H9 (cell line): Measurements from ENCODE around the gene CDKL4. TPM values are rescaled to one million over a fixed set of nuclear protein-coding genes. Genes with fewer than 3 reads are reported as not detected.

ENCODE experiments used
- DNase-seq: peaks from one replicate; pipeline ENCODE4 v3.0.0-alpha.2; 2017
- H2AFZ ChIP-seq: one replicate; pipeline ENCODE4 v1.6.1; 2013; ENCODE audit warnings: mild to moderate bottlenecking, low read length, control low read depth, moderate library complexity
- H2AK5ac ChIP-seq: 2 replicates; pipeline ENCODE4 v1.6.1; 2013; ENCODE audit warnings: low read length, control low read depth, mixed read lengths; ENCODE audit not compliant: insufficient read length
- H2BK120ac ChIP-seq: one replicate; pipeline ENCODE4 v1.6.1; 2013; ENCODE audit warnings: low read depth, mild to moderate bottlenecking, low read length, control low read depth, inconsistent platforms; ENCODE audit not compliant: poor library complexity, severe bottlenecking
- H2BK12ac ChIP-seq: 2 replicates; pipeline ENCODE4 v1.6.1; 2013; ENCODE audit warnings: low read length, control low read depth, mixed read lengths, low read depth; ENCODE audit not compliant: insufficient read length
- H2BK15ac ChIP-seq: 2 replicates; pipeline ENCODE4 v1.6.1; 2013; ENCODE audit warnings: low read depth, low read length, control low read depth
- H2BK20ac ChIP-seq: one replicate; pipeline ENCODE4 v1.6.1; 2013; ENCODE audit warnings: low read depth, mild to moderate bottlenecking, low read length, control low read depth, inconsistent platforms; ENCODE audit not compliant: poor library complexity, severe bottlenecking
- H2BK5ac ChIP-seq: 2 replicates; pipeline ENCODE4 v1.6.1; 2013; ENCODE audit warnings: low read length, control low read depth, mixed read lengths; ENCODE audit not compliant: insufficient read length
- H3K14ac ChIP-seq: 2 replicates; pipeline ENCODE4 v1.6.1; 2013; ENCODE audit warnings: low read length, control low read depth; ENCODE audit not compliant: insufficient read depth
- H3K18ac ChIP-seq: 2 replicates; pipeline ENCODE4 v1.6.1; 2013; ENCODE audit warnings: low read depth, mild to moderate bottlenecking, mixed read lengths, low read length, control low read depth; ENCODE audit not compliant: insufficient read length
- H3K23ac ChIP-seq: 2 replicates; pipeline ENCODE4 v1.6.1; 2013; ENCODE audit warnings: low read length, control low read depth, mixed read lengths, low read depth; ENCODE audit not compliant: insufficient read length
- H3K23me2 ChIP-seq: 2 replicates; pipeline ENCODE4 v1.6.1; 2013; ENCODE audit warnings: low read depth, mild to moderate bottlenecking, mixed read lengths, low read length, control low read depth; ENCODE audit not compliant: insufficient read length, poor library complexity, severe bottlenecking
- H3K27ac ChIP-seq: 2 replicates; pipeline ENCODE4 v1.5.1; 2013; ENCODE audit warnings: low read length, control low read depth, mixed read lengths, low read depth; ENCODE audit not compliant: insufficient read length
- H3K27me3 ChIP-seq: 2 replicates; pipeline ENCODE4 v1.6.1; 2013; ENCODE audit warnings: low read length, control low read depth, inconsistent platforms; ENCODE audit not compliant: insufficient read depth
- H3K4ac ChIP-seq: 2 replicates; pipeline ENCODE4 v1.6.1; 2013; ENCODE audit warnings: low read depth, mild to moderate bottlenecking, control low read depth, inconsistent platforms, low read length, moderate library complexity
- H3K4me1 ChIP-seq: 2 replicates; pipeline ENCODE4 v1.6.1; 2013; ENCODE audit warnings: low read length, control low read depth, inconsistent platforms; ENCODE audit not compliant: insufficient read depth
- H3K4me2 ChIP-seq: 2 replicates; pipeline ENCODE4 v1.6.1; 2013; ENCODE audit warnings: low read length, control low read depth, mixed read lengths; ENCODE audit not compliant: insufficient read length, insufficient read depth
- H3K56ac ChIP-seq: 2 replicates; pipeline ENCODE4 v1.6.1; 2013; ENCODE audit warnings: low read depth, mild to moderate bottlenecking, mixed read lengths, low read length, control low read depth; ENCODE audit not compliant: insufficient read length
- H3K79me1 ChIP-seq: 2 replicates; pipeline ENCODE4 v1.6.1; 2013; ENCODE audit warnings: low read depth, mild to moderate bottlenecking, moderate library complexity, low read length, control low read depth, inconsistent platforms; ENCODE audit not compliant: insufficient read depth, poor library complexity, severe bottlenecking
- H3K79me2 ChIP-seq: 2 replicates; pipeline ENCODE4 v1.6.1; 2013; ENCODE audit warnings: low read length, control low read depth, inconsistent platforms; ENCODE audit not compliant: insufficient read depth
- H3K9ac ChIP-seq: 2 replicates; pipeline ENCODE4 v1.6.1; 2013; ENCODE audit warnings: low read length, control low read depth, mixed read lengths; ENCODE audit not compliant: insufficient read length; ENCODE audit errors: extremely low read depth
- H3K9me3 ChIP-seq: one replicate; pipeline ENCODE4 v1.6.1; 2013; ENCODE audit warnings: low read depth, low read length, inconsistent platforms; ENCODE audit not compliant: control insufficient read depth
- H3T11ph ChIP-seq: one replicate; pipeline ENCODE4 v1.6.1; 2013; ENCODE audit warnings: mild to moderate bottlenecking, low read length, control low read depth, inconsistent platforms
- H4K20me1 ChIP-seq: one replicate; pipeline ENCODE4 v1.6.1; 2013; ENCODE audit not compliant: control insufficient read depth, insufficient read length, insufficient read depth
- H4K5ac ChIP-seq: 2 replicates; pipeline ENCODE4 v1.6.1; 2013; ENCODE audit warnings: low read depth, mild to moderate bottlenecking, mixed read lengths, low read length, control low read depth; ENCODE audit not compliant: insufficient read length
- H4K8ac ChIP-seq: replicated peaks from 2 replicates; pipeline ENCODE4 v1.6.1; 2013; ENCODE audit warnings: low read length, control low read depth, mixed read lengths, low read depth; ENCODE audit not compliant: insufficient read length
- H4K91ac ChIP-seq: 2 replicates; pipeline ENCODE4 v1.6.1; 2013; ENCODE audit warnings: low read depth, mild to moderate bottlenecking, moderate library complexity, mixed read lengths, low read length, control low read depth; ENCODE audit not compliant: insufficient read length
- H3K27ac Mint-ChIP-seq, 3 experiments: 2 replicates in 2 of 3; 3 replicates in 1 of 3; pipeline ENCODE4 v1.8.0; 2020 to 2021; ENCODE audit warnings: mixed read lengths in 3 of 3, mild to moderate bottlenecking in 1 of 3, moderate library complexity in 1 of 3
- H3K27me3 Mint-ChIP-seq: 2 replicates; pipeline ENCODE4 v1.8.0; 2021; ENCODE audit warnings: low read depth, mild to moderate bottlenecking, moderate library complexity, mixed read lengths
- H3K36me3 Mint-ChIP-seq, 3 experiments: 2 replicates in 2 of 3; 3 replicates in 1 of 3; pipeline ENCODE4 v1.8.0; 2020 to 2021; ENCODE audit warnings: low read depth in 3 of 3, mixed read lengths in 3 of 3; ENCODE audit not compliant: insufficient read depth in 1 of 3
- H3K4me1 Mint-ChIP-seq, 2 experiments: 2 replicates each; pipeline ENCODE4 v1.8.0; 2020; ENCODE audit warnings: mixed read lengths in 2 of 2
- H3K4me3 Mint-ChIP-seq, 2 experiments: 2 replicates in 1 of 2; 3 replicates in 1 of 2; pipeline ENCODE4 v1.8.0; 2020 to 2021; ENCODE audit warnings: mild to moderate bottlenecking in 2 of 2, mixed read lengths in 2 of 2, moderate library complexity in 1 of 2
- H3K9me3 Mint-ChIP-seq, 2 experiments: 2 replicates in 1 of 2; 3 replicates in 1 of 2; pipeline ENCODE4 v1.8.0; 2020; ENCODE audit warnings: mild to moderate bottlenecking in 2 of 2, mixed read lengths in 2 of 2, moderate library complexity in 1 of 2
- WGBS: extraction: QIAGEN DNeasy Blood & Tissue Kit; methylation state at CpG from one replicate; pipeline ENCODE4 v1.1.7; 2013; ENCODE audit warnings: missing lambda C conversion rate, low lambda C conversion rate, mixed read lengths; ENCODE audit not compliant: insufficient read length; ENCODE audit errors: extremely low coverage; 5-methylcytosine and 5-hydroxymethylcytosine counted together
- total RNA-seq: library from RNA; stranded (reverse); gene quantifications from 2 replicates; pipeline ENCODE4 v1.2.1, GENCODE V29; 2021
- TF ChIP-seq, protein P1 (sequence below): fragments of 200-600 bp; sonication (generic); conservative IDR thresholded peaks from 3 replicates; pipeline ENCODE4 v1.8.0; 2021; ENCODE audit warnings: antibody characterized with exemption, mild to moderate bottlenecking

Gene CDKL4
- total RNA-seq, 1 experiment from 2014 or later = not detected

GRCh38 chr2:39127973-39128372 is 115.8 kb downstream of the CDKL4 start:
- no peak overlapping the region for H3K56ac ChIP-seq
- Mint-ChIP-seq H3K27ac (no peak overlapping the region), H3K4me3 (no peak overlapping the region), H3K36me3 (no peaks in the 10 kb centered on the region; a peak in 1 of 7 replicates), H3K27me3 (no peaks in the 10 kb centered on the region), H3K9me3 (no peaks in the 10 kb centered on the region), H3K4me1 (peaks cover 12 to 16% of the 10 kb centered on the region in 2 experiments)
- no peak overlapping the region for H2BK5ac ChIP-seq
- H2BK20ac ChIP-seq = no peak overlapping the region
- no peak overlapping the region for H3K18ac ChIP-seq
- no peaks in the 10 kb centered on the region for H3K4me1 ChIP-seq
- no peak overlapping the region for H3K23ac ChIP-seq
- no CpG with 5 or more reads among the region's 1 CpG for WGBS
- H4K8ac ChIP-seq = no peak overlapping the region
- no peak overlapping the region for H2BK120ac ChIP-seq
- no peak overlapping the region for H3K14ac ChIP-seq
- no peak overlapping the region for H3K27ac ChIP-seq
- no peaks in the 10 kb centered on the region for H3K79me1 ChIP-seq
- TF ChIP-seq, protein P1, sequence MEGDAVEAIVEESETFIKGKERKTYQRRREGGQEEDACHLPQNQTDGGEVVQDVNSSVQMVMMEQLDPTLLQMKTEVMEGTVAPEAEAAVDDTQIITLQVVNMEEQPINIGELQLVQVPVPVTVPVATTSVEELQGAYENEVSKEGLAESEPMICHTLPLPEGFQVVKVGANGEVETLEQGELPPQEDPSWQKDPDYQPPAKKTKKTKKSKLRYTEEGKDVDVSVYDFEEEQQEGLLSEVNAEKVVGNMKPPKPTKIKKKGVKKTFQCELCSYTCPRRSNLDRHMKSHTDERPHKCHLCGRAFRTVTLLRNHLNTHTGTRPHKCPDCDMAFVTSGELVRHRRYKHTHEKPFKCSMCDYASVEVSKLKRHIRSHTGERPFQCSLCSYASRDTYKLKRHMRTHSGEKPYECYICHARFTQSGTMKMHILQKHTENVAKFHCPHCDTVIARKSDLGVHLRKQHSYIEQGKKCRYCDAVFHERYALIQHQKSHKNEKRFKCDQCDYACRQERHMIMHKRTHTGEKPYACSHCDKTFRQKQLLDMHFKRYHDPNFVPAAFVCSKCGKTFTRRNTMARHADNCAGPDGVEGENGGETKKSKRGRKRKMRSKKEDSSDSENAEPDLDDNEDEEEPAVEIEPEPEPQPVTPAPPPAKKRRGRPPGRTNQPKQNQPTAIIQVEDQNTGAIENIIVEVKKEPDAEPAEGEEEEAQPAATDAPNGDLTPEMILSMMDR = no peak
- no peak overlapping the region for H3T11ph ChIP-seq
- H2BK12ac ChIP-seq = no peak overlapping the region
- no peak overlapping the region for H3K4ac ChIP-seq
- H3K23me2 ChIP-seq = peaks cover 6% of the 10 kb centered on the region
- H2AFZ ChIP-seq = no peak overlapping the region
- no peak overlapping the region for H2BK15ac ChIP-seq
- H2AK5ac ChIP-seq = no peak overlapping the region
- H3K79me2 ChIP-seq = no peaks in the 10 kb centered on the region
- H4K5ac ChIP-seq = no peak overlapping the region
- no peaks in the 10 kb centered on the region for H3K9me3 ChIP-seq
- no peak overlapping the region for H4K91ac ChIP-seq
- no peak overlapping the region for H3K4me2 ChIP-seq
- H3K27me3 ChIP-seq = no peaks in the 10 kb centered on the region
- H4K20me1 ChIP-seq = no peaks in the 10 kb centered on the region
- no peak for DNase-seq
- no peak overlapping the region for H3K9ac ChIP-seq

Other genes starting within 250 kb of the CDKL4 start
- gene SOS1, start 122.9 kb downstream of the CDKL4 start, total RNA-seq = 31.1 and 35.8 TPM in 2 replicates
- 34.6 and 37.9 TPM in 2 replicates for gene MAP4K3, start 193.3 kb upstream of the CDKL4 start, total RNA-seq